MM.1S (cell line): Measurements from ENCODE around the gene RBM12.

Experiments used
- DNase-seq: peaks from one replicate; pipeline ENCODE4 v3.0.0-alpha.2; 2015
- H2AFZ ChIP-seq: fragments of 300-600 bp; sonication (generic); 2 replicates; pipeline ENCODE4 v1.6.0; 2016; ENCODE audit warnings: antibody characterized with exemption, low read length
- H3F3A ChIP-seq: fragments of 300-600 bp; sonication (generic); 2 replicates; pipeline ENCODE4 v1.6.1; 2016; ENCODE audit warnings: mild to moderate bottlenecking, antibody characterized with exemption, low read length, moderate library complexity, mixed read lengths; ENCODE audit not compliant: insufficient read depth
- H3K27ac ChIP-seq: fragments of 300-600 bp; sonication (generic); 2 replicates; pipeline ENCODE4 v1.5.1; 2016; ENCODE audit warnings: mild to moderate bottlenecking, low read length
- H3K27me3 ChIP-seq: fragments of 300-600 bp; sonication (generic); replicated peaks from 2 replicates; pipeline ENCODE4 v1.6.0; 2016; ENCODE audit warnings: low read length; ENCODE audit not compliant: insufficient read depth
- H3K36me3 ChIP-seq: fragments of 300-600 bp; sonication (generic); replicated peaks from 2 replicates; pipeline ENCODE4 v1.6.1; 2016; ENCODE audit warnings: mild to moderate bottlenecking, low read length, mixed read lengths; ENCODE audit not compliant: insufficient read depth
- H3K4me1 ChIP-seq: fragments of 300-600 bp; sonication (generic); 2 replicates; pipeline ENCODE4 v1.6.1; 2016; ENCODE audit warnings: low read length, mixed read lengths
- H3K4me2 ChIP-seq: fragments of 300-600 bp; sonication (generic); 2 replicates; pipeline ENCODE4 v1.6.0; 2016; ENCODE audit warnings: low read depth, low read length
- H3K4me3 ChIP-seq: fragments of 300-600 bp; sonication (generic); 2 replicates; pipeline ENCODE4 v1.5.1; 2016; ENCODE audit warnings: low read length, mixed read lengths
- H3K79me2 ChIP-seq: fragments of 300-600 bp; sonication (generic); 2 replicates; pipeline ENCODE4 v1.6.1; 2016; ENCODE audit warnings: mixed run types, low read length, mixed read lengths
- H3K9ac ChIP-seq: fragments of 300-600 bp; sonication (generic); 2 replicates; pipeline ENCODE4 v1.6.1; 2016; ENCODE audit warnings: low read length, mixed read lengths
- H3K9me2 ChIP-seq: fragments of 300-600 bp; sonication (generic); replicated peaks from 2 replicates; pipeline ENCODE4 v1.6.1; 2016; ENCODE audit warnings: mild to moderate bottlenecking, low read length, mixed read lengths; ENCODE audit not compliant: insufficient read depth
- H3K9me3 ChIP-seq: fragments of 300-600 bp; sonication (generic); replicated peaks from 2 replicates; pipeline ENCODE4 v1.6.1; 2016; ENCODE audit warnings: mild to moderate bottlenecking, low read length, mixed read lengths; ENCODE audit not compliant: insufficient read depth
- H4K20me1 ChIP-seq: fragments of 300-600 bp; sonication (generic); 2 replicates; pipeline ENCODE4 v1.6.1; 2016; ENCODE audit warnings: mild to moderate bottlenecking, low read length, moderate library complexity, mixed read lengths; ENCODE audit not compliant: insufficient read depth
- CTCF ChIP-seq: fragments of 300-600 bp; sonication (generic); IDR thresholded peaks from 2 replicates; pipeline ENCODE4 v1.5.1; 2016; ENCODE audit warnings: antibody characterized with exemption, low read length, mixed read lengths
- EZH2 ChIP-seq: fragments of 300-600 bp; sonication (generic); optimal IDR thresholded peaks from 2 replicates; pipeline ENCODE3; 2017; ENCODE audit warnings: low read depth, mild to moderate bottlenecking, antibody characterized with exemption, low read length, mixed read lengths
- EZH2phosphoT487 ChIP-seq: fragments of 300-600 bp; sonication (generic); IDR thresholded peaks from 2 replicates; pipeline ENCODE4 v1.6.1; 2018; ENCODE audit warnings: antibody characterized with exemption, low read length

RBM12 gene

GRCh38 chr20:35653430-35653734, 11.3 kb downstream of the RBM12 start:
- Histone ChIP-seq H3K27me3 (no peaks in the 10 kb centered on the region), H3K4me1 (no peaks in the 10 kb centered on the region), H3K4me2 (no peak overlapping the region), H3K4me3 (no peak overlapping the region), H3K36me3 (peaks cover 30% of the 10 kb centered on the region), H3K9me2 (no peaks in the 10 kb centered on the region), H4K20me1 (peaks cover 49% of the 10 kb centered on the region), H3K27ac (no peak overlapping the region), H3K79me2 (peaks cover 89% of the 10 kb centered on the region), H3K9me3 (no peaks in the 10 kb centered on the region), H3K9ac (no peak overlapping the region), H2AFZ (no peak overlapping the region), H3F3A (0 out of 2 replicates have a peak, but pooled peaks cover 6% of the 10 kb centered on the region)
- no peak for DNase-seq
- TF ChIP-seq CTCF (no peak), EZH2 (no peak), EZH2phosphoT487 (no peak)

- no peaks in the 10 kb centered on the region for H3K4me1 ChIP-seq
- H3K36me3 ChIP-seq = peaks cover 30% of the 10 kb centered on the region
- peaks cover 44% of the 10 kb centered on the region for H4K20me1 ChIP-seq
- H3K4me2 ChIP-seq = no peak overlapping the region
- H3K4me3 ChIP-seq = no peak overlapping the region
- no peak overlapping the region for H3K9ac ChIP-seq
- no peaks in the 10 kb centered on the region for H3K9me2 ChIP-seq
- TF ChIP-seq EZH2 = no peak
- TF ChIP-seq CTCF = no peak
- no peak for TF ChIP-seq EZH2phosphoT487
- H2AFZ ChIP-seq = no peak overlapping the region
- no peaks in the 10 kb centered on the region for H3K27me3 ChIP-seq
- 0 out of 2 replicates have a peak, but pooled peaks cover 6% of the 10 kb centered on the region for H3F3A ChIP-seq
- no peaks in the 10 kb centered on the region for H3K9me3 ChIP-seq
- DNase-seq = no peak
- H3K79me2 ChIP-seq = peaks cover 87% of the 10 kb centered on the region
- H3K27ac ChIP-seq = no peak overlapping the region
These were observed 11.9 kb downstream of the RBM12 start for GRCh38 chr20:35652641-35653429.

GRCh38 chr20:35651958-35652357, 12.7 kb downstream of the RBM12 start:
- Histone ChIP-seq H3K36me3 (peaks cover 26% of the 10 kb centered on the region), H3K27me3 (no peaks in the 10 kb centered on the region), H3K4me2 (no peak overlapping the region), H3K9me2 (no peaks in the 10 kb centered on the region), H3K9ac (no peak overlapping the region), H3K4me1 (no peaks in the 10 kb centered on the region), H3K4me3 (no peak overlapping the region), H3F3A (0 out of 2 replicates have a peak, but pooled peaks cover 6% of the 10 kb centered on the region), H3K79me2 (peaks cover 83% of the 10 kb centered on the region), H3K27ac (no peak overlapping the region), H4K20me1 (peaks cover 37% of the 10 kb centered on the region), H3K9me3 (no peaks in the 10 kb centered on the region), H2AFZ (no peak overlapping the region)
- no peak for TF ChIP-seq EZH2
- no peak for TF ChIP-seq EZH2phosphoT487
- TF ChIP-seq CTCF = no peak
- no peak for DNase-seq
